AG04450 (cell line): Measurements from ENCODE around the gene PNMA6A. TPM values are rescaled to one million over a fixed set of nuclear protein-coding genes. Genes with fewer than 3 reads are reported as not detected.

Source experiments
- CTCF ChIA-PET: fragments of 300-600, 350-600 bp; formaldehyde crosslinking; extraction: SDS; loops from one replicate; lab custom pipeline; 2022; ENCODE audit warnings: antibody characterized with exemption, inconsistent platforms; lab: Charles Lee
- POLR2A ChIA-PET: fragments of 350-600 bp; formaldehyde crosslinking; extraction: SDS; loops from one replicate; lab custom pipeline; 2021; ENCODE audit warnings: antibody characterized with exemption, inconsistent platforms; lab: Yijun Ruan, JAX
- DNase-seq: peaks from one replicate; pipeline ENCODE4 v3.0.0-alpha.2; 2011; ENCODE audit warnings: low read depth, low spot score
- H3K27ac ChIP-seq: one replicate; pipeline ENCODE4 v1.5.1; 2012; ENCODE audit warnings: low read depth, low read length, control low read depth
- H3K27me3 ChIP-seq: one replicate; pipeline ENCODE4 v1.6.0; 2012; ENCODE audit warnings: low read length; ENCODE audit not compliant: control insufficient read depth, insufficient read depth
- H3K4me3 ChIP-seq: 2 replicates; pipeline ENCODE4 v1.5.1; 2011; ENCODE audit warnings: mild to moderate bottlenecking, low read depth, low read length, control low read depth
- H3K9me3 ChIP-seq: 2 replicates; pipeline ENCODE4 v1.5.1; 2012; ENCODE audit warnings: low read length; ENCODE audit not compliant: control insufficient read depth, insufficient read depth
- polyA plus RNA-seq: library from polyadenylated mRNA; depleted of rRNA; stranded (reverse); fragments of >200 nt; gene quantifications from 2 replicates; pipeline ENCODE4 v1.2.3, GENCODE V29; 2011
- TF ChIP-seq, protein P1 (sequence below): IDR thresholded peaks from 2 replicates; pipeline ENCODE4 v1.5.1; 2011; ENCODE audit warnings: low read depth, low read length, control low read depth, inconsistent platforms

The PNMA6A gene
- polyA plus RNA-seq, 1 experiment, result 0.15 TPM

DNA sequence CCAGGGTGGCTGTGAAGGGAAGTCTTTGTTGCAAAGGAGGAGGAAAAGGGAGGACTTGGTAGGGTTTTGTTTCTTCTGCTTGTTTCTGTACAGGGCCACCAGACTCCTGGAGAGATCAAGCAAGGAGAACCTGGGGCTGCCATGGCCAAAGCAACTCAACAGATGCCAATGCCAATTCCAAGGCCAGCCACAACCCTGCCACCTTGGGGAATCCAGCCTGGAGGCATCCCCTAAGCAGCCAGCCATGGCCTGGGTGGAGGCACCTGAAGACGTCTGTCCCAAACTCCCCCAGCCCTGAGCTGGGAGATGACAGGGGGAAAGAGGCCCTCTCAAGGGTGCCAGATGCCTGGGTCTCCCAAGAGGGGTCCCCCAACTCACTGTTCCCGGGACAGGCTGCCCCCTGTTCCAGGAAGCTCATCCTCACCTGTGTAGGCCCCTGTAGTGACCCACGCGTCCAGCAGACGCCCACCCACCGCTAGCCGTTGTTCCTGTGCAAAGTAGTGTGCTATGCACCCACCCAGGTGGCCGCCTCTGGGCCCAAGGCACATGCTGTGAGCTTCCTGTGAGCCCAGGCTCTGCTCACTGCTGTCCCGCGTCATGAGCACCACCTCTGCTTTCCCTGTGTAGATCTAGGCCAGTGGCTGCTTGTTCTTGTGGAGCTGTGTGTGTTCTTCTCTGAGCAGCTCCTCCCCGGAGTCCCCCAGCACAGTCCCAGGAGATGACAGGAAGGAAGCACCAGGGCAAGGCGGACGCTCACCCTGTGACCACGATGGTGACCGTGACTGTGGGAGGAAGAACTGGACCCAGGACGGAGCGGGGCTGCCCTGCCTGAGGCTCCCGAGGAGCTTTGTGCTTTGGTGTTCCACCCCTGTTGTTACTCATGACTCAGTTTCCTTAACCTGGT lies 12.8 kb upstream of the PNMA6A start:
- Histone ChIP-seq H3K27ac (no peak overlapping the region), H3K9me3 (no peaks in the 10 kb centered on the region), H3K4me3 (no peak overlapping the region), H3K27me3 (peaks cover 12% of the 10 kb centered on the region)
- CTCF ChIA-PET, result no interaction called here
- POLR2A ChIA-PET, result no interaction called here
- TF ChIP-seq, protein P1, sequence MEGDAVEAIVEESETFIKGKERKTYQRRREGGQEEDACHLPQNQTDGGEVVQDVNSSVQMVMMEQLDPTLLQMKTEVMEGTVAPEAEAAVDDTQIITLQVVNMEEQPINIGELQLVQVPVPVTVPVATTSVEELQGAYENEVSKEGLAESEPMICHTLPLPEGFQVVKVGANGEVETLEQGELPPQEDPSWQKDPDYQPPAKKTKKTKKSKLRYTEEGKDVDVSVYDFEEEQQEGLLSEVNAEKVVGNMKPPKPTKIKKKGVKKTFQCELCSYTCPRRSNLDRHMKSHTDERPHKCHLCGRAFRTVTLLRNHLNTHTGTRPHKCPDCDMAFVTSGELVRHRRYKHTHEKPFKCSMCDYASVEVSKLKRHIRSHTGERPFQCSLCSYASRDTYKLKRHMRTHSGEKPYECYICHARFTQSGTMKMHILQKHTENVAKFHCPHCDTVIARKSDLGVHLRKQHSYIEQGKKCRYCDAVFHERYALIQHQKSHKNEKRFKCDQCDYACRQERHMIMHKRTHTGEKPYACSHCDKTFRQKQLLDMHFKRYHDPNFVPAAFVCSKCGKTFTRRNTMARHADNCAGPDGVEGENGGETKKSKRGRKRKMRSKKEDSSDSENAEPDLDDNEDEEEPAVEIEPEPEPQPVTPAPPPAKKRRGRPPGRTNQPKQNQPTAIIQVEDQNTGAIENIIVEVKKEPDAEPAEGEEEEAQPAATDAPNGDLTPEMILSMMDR, result no peak
- no peak for DNase-seq

DNA sequence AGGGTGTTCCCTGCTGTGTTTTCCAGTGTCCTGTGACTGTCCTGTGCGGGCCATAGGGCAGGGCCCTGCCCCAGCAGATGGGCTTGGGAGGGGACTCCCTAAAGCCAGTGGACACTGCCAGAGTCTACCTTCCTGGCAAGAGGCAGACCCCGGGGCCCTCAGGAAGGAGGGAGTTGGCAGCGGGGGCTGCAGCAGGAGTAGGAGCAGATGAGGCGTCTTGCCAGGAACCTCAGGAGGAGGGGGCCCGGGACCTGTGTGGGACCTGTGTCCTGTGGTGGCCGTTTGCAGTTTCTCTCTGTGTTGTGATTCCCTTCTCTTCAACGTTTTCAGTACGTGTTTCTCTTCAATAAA lies 12.2 kb upstream of the PNMA6A start:
- H3K4me3 ChIP-seq, result no peak overlapping the region
- no peak for DNase-seq
- TF ChIP-seq, protein P1, result no peak
- POLR2A ChIA-PET, result no interaction called here
- no peak overlapping the region for H3K27ac ChIP-seq
- no peaks in the 10 kb centered on the region for H3K9me3 ChIP-seq
- CTCF ChIA-PET, result no interaction called here
- H3K27me3 ChIP-seq, result peaks cover 12% of the 10 kb centered on the region

DNA sequence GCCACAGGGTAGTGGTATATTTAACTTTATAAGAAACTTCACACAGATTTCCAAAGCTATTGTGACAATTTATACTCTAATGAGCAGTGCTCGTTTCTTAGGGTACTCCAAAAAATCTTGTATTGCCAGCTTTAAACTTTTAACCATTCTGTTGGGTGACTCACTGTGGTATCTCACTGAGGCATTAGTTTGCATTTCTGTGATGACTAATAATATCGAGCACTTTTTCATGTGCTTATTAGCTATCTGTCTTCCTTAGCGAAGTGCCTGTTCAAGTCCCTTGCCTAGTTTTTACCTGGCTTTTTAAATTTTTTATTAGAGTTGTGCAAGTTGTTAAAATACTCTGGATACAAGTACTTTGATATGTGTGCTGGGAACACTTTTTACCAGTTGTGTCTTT lies 10.5 kb upstream of the PNMA6A start:
- Histone ChIP-seq H3K9me3 (no peaks in the 10 kb centered on the region), H3K27me3 (peaks cover 6% of the 10 kb centered on the region), H3K27ac (no peak overlapping the region), H3K4me3 (no peak overlapping the region)
- no peak for DNase-seq
- ChIA-PET POLR2A (no interaction called here), CTCF (no interaction called here)
- TF ChIP-seq, protein P1, result no peak

DNA sequence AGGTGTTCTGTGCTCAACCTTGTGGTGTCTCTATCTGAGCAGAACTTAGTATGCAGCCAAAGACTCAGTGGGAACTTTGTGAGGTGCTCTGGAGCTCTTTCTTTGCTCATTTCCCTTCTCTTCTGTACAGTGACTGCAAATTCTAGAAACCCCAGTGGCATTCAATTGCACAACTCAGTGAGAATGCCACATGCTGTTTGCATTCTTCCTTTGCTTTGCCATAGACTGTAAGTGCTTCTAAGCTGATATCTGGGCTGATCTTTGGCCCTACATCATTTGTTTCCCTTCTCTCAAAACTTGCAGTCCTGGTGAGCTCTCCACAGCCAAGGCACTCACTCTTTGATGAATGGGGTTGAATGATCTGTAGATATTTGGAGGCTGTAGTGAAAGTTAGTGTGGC lies 8.9 kb upstream of the PNMA6A start:
- POLR2A ChIA-PET, result no interaction called here
- CTCF ChIA-PET, result no interaction called here
- TF ChIP-seq, protein P1, result no peak
- Histone ChIP-seq H3K27ac (no peak overlapping the region), H3K27me3 (no peaks in the 10 kb centered on the region), H3K4me3 (no peak overlapping the region), H3K9me3 (no peaks in the 10 kb centered on the region)
- no peak for DNase-seq

DNA sequence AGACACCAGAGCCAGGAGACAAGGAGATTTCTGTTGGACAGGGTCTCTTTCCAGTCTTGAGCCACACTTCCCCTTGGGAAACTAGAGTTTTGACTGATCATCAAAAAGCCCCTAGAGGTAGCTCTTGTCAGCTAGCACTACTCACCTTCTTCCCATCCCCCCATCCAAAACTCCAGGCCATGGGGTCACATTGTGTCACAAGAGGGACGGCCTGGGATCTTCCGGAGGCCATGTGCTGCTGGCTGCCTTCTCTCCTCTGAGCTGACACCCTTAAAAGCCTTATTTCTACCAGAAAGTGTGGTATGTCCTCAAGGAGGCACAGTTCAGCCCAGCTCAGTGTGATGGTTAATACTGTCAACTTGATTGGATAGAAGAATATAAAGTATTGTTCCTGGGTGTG lies 8.2 kb upstream of the PNMA6A start:
- Histone ChIP-seq H3K4me3 (no peak overlapping the region), H3K9me3 (no peaks in the 10 kb centered on the region), H3K27ac (no peak overlapping the region), H3K27me3 (no peaks in the 10 kb centered on the region)
- CTCF ChIA-PET, result no interaction called here
- no peak for DNase-seq
- POLR2A ChIA-PET, result no interaction called here
- TF ChIP-seq, protein P1, result no peak
